Measurements from ENCODE around the gene LILRB5.
"Not testable (repeated sequence)": the region's sequence is repeated elsewhere in the genome, so short reads cannot be mapped to it uniquely, and the experiment has no call there.

LILRB5 gene

GRCh38 chr19:54218960-54219661 lies 38.0 kb downstream of the LILRB5 start:
- no peak for TF ChIP-seq CTCF (IDR thresholded peaks at IDR 0.05; ENCODE audit: poor library complexity, severe bottlenecking)
- H3K4me1 ChIP-seq (ENCODE audit: insufficient read depth, poor library complexity, severe bottlenecking): no peaks in the 10 kb centered on the region

GRCh38 chr19:54218259-54218658 lies 38.8 kb downstream of the LILRB5 start:
- DNase-seq (ENCODE audit: low spot score) (no peak), ATAC-seq (ENCODE audit: low read depth) (no peak)
- Histone ChIP-seq H3K36me3 (ENCODE audit: low read depth) (peaks cover 13% of the 10 kb centered on the region), H3K27ac (ENCODE audit: poor library complexity, severe bottlenecking) (no peak overlapping the region), H3K9me3 (ENCODE audit: severe bottlenecking) (no peaks in the 10 kb centered on the region), H3K27me3 (ENCODE audit: insufficient read depth, poor library complexity, severe bottlenecking) (peaks cover 3% of the 10 kb centered on the region), H3K4me3 (ENCODE audit: severe bottlenecking) (no peak overlapping the region), H3K4me1 (ENCODE audit: insufficient read depth, poor library complexity, severe bottlenecking) (no peaks in the 10 kb centered on the region)
- no peak for TF ChIP-seq CTCF (IDR thresholded peaks at IDR 0.05; ENCODE audit: poor library complexity, severe bottlenecking)

More at GRCh38 chr19:54218960-54219661, 38.0 kb downstream of the LILRB5 start:
- Histone ChIP-seq H3K36me3 (ENCODE audit: low read depth) (peaks cover 13% of the 10 kb centered on the region), H3K27ac (ENCODE audit: poor library complexity, severe bottlenecking) (no peak overlapping the region), H3K27me3 (ENCODE audit: insufficient read depth, poor library complexity, severe bottlenecking) (peaks cover 6% of the 10 kb centered on the region), H3K9me3 (ENCODE audit: severe bottlenecking) (no peaks in the 10 kb centered on the region), H3K4me3 (ENCODE audit: severe bottlenecking) (no peak overlapping the region)
- no peak for DNase-seq (ENCODE audit: low spot score)
- ATAC-seq (ENCODE audit: low read depth): no peak

- not testable (repeated sequence) for H3K27ac ChIP-seq (ENCODE audit: poor library complexity, severe bottlenecking); H3K27me3 ChIP-seq (ENCODE audit: insufficient read depth, poor library complexity, severe bottlenecking); ATAC-seq (ENCODE audit: low read depth); H3K4me3 ChIP-seq (ENCODE audit: severe bottlenecking); DNase-seq (ENCODE audit: low spot score); H3K9me3 ChIP-seq (ENCODE audit: severe bottlenecking); H3K4me1 ChIP-seq (ENCODE audit: insufficient read depth, poor library complexity, severe bottlenecking)
- peaks cover 14% of the 10 kb centered on the region for H3K36me3 ChIP-seq (ENCODE audit: low read depth)
These were observed 39.4 kb downstream of the LILRB5 start for GRCh38 chr19:54217517-54218247.

- no peak overlapping the region for H3K4me3 ChIP-seq (ENCODE audit: severe bottlenecking)
- no peaks in the 10 kb centered on the region for H3K9me3 ChIP-seq (ENCODE audit: severe bottlenecking)
- no peak overlapping the region for H3K27ac ChIP-seq (ENCODE audit: poor library complexity, severe bottlenecking)
- H3K4me1 ChIP-seq (ENCODE audit: insufficient read depth, poor library complexity, severe bottlenecking): no peaks in the 10 kb centered on the region
- ATAC-seq (ENCODE audit: low read depth) (no peak), DNase-seq (ENCODE audit: low spot score) (no peak)
- peaks cover 17% of the 10 kb centered on the region for H3K36me3 ChIP-seq (ENCODE audit: low read depth)
- no peaks in the 10 kb centered on the region for H3K27me3 ChIP-seq (ENCODE audit: insufficient read depth, poor library complexity, severe bottlenecking)
- TF ChIP-seq CTCF (IDR thresholded peaks at IDR 0.05; ENCODE audit: poor library complexity, severe bottlenecking): no peak
These were observed 40.2 kb downstream of the LILRB5 start for GRCh38 chr19:54216869-54217268.

GRCh38 chr19:54214734-54215133 lies 42.3 kb downstream of the LILRB5 start:
- peaks cover 28% of the 10 kb centered on the region for H3K36me3 ChIP-seq (ENCODE audit: low read depth)
- H3K27ac ChIP-seq (ENCODE audit: poor library complexity, severe bottlenecking); H3K27me3 ChIP-seq (ENCODE audit: insufficient read depth, poor library complexity, severe bottlenecking); H3K4me1 ChIP-seq (ENCODE audit: insufficient read depth, poor library complexity, severe bottlenecking); DNase-seq (ENCODE audit: low spot score); ATAC-seq (ENCODE audit: low read depth); H3K4me3 ChIP-seq (ENCODE audit: severe bottlenecking); H3K9me3 ChIP-seq (ENCODE audit: severe bottlenecking): not testable (repeated sequence)

- H3K27me3 ChIP-seq (ENCODE audit: insufficient read depth, poor library complexity, severe bottlenecking); DNase-seq (ENCODE audit: low spot score); ATAC-seq (ENCODE audit: low read depth); H3K4me3 ChIP-seq (ENCODE audit: severe bottlenecking); H3K4me1 ChIP-seq (ENCODE audit: insufficient read depth, poor library complexity, severe bottlenecking); H3K9me3 ChIP-seq (ENCODE audit: severe bottlenecking); H3K27ac ChIP-seq (ENCODE audit: poor library complexity, severe bottlenecking): not testable (repeated sequence)
- peaks cover 27% of the 10 kb centered on the region for H3K36me3 ChIP-seq (ENCODE audit: low read depth)
These were observed 42.9 kb downstream of the LILRB5 start for GRCh38 chr19:54214217-54214616.

All from RWPE2 (cell line).